Skeletal muscle satellite cell (primary cell): Measurements from ENCODE around the gene GPC1.

Experiments used
- H3K27me3 ChIP-seq: 2 replicates; pipeline ENCODE4 v1.7.0; 2013; ENCODE audit warnings: low read length; ENCODE audit not compliant: control insufficient read depth, insufficient read depth
- H3K36me3 ChIP-seq: 2 replicates; pipeline ENCODE4 v1.7.0; 2013; ENCODE audit warnings: mild to moderate bottlenecking, control low read depth, low read length; ENCODE audit not compliant: insufficient read depth
- H3K4me1 ChIP-seq: 2 replicates; pipeline ENCODE4 v1.7.0; 2013; ENCODE audit warnings: low read length; ENCODE audit not compliant: control insufficient read depth, insufficient read depth
- H3K4me2 ChIP-seq: 2 replicates; pipeline ENCODE4 v1.7.0; 2013; ENCODE audit warnings: mild to moderate bottlenecking, low read length
- H3K4me3 ChIP-seq: 2 replicates; pipeline ENCODE4 v1.7.0; 2013; ENCODE audit warnings: low read length
- H3K9ac ChIP-seq: 2 replicates; pipeline ENCODE4 v1.7.0; 2013; ENCODE audit warnings: mild to moderate bottlenecking, low read depth, low read length, moderate library complexity
- H3K9me3 ChIP-seq: replicated peaks from 2 replicates; pipeline ENCODE4 v1.7.0; 2013; ENCODE audit warnings: mild to moderate bottlenecking, control low read depth, low read length

Gene GPC1

DNA sequence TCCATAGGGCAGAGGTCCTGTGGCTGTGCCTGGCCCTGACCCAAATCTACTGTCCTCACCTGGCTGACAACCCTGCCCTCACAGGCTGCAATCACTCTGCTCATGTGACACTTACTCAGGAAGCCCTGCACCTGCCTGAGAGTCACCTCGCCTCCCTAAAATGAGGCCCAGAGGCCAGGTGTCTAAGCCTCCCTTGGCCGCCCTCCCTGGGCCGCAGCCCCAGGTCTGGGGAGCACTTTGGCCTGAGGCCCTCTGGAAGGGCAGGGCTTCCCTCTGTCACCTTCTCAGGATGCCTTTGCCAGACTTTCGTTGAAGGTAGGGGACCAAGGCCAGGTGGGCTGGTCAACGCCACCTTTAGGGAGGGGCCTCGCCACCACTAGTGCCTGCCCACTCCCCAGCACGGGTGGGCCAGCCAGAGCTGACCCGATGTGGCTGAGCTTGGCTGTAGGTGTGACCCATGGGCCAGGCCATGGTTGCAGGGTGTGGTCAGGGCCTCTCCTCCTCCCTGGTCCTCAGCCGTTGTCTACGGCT, 6.1 kb upstream of the GPC1 start:
- Histone ChIP-seq H3K36me3 (no peaks in the 10 kb centered on the region), H3K9ac (no peak overlapping the region), H3K9me3 (no peaks in the 10 kb centered on the region), H3K4me2 (no peak overlapping the region), H3K4me3 (no peak overlapping the region), H3K4me1 (peaks cover 12% of the 10 kb centered on the region), H3K27me3 (peaks cover 23% of the 10 kb centered on the region)

DNA sequence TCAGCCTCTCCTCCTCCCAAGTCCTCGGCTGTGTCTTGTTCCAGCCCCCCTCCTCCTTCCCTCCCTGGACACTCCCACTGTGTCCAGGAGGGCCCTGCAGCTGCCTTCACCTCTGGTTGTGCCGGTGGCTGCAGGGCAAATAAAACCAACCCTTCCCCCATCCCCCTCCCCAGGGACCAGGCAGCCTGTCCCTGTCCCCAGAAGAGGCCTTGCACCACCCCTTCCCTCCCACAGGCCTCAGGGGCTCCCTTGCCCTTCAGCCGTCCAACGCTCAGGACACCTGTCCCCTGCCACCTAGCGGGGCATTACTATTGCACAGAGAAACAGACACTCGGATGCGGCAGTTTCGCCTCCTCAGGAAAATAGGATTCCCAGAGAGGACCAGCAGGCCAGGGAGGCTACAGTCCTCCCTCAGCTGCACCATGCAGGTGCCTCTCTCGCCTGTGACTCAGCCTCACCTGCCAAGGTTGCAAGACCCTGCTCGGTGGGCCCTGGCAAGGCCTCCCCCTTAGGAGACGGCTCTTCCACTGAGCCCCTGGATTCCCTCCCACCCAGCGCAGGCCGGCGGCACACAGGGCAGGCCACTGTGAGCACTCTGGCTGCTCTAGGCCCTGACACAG, 5.5 kb upstream of the GPC1 start:
- H3K27me3 ChIP-seq: peaks cover 17% of the 10 kb centered on the region
- H3K36me3 ChIP-seq: no peaks in the 10 kb centered on the region
- no peak overlapping the region for H3K4me3 ChIP-seq
- H3K4me2 ChIP-seq: no peak overlapping the region
- peaks cover 17% of the 10 kb centered on the region for H3K4me1 ChIP-seq
- no peak overlapping the region for H3K9ac ChIP-seq
- no peaks in the 10 kb centered on the region for H3K9me3 ChIP-seq

DNA sequence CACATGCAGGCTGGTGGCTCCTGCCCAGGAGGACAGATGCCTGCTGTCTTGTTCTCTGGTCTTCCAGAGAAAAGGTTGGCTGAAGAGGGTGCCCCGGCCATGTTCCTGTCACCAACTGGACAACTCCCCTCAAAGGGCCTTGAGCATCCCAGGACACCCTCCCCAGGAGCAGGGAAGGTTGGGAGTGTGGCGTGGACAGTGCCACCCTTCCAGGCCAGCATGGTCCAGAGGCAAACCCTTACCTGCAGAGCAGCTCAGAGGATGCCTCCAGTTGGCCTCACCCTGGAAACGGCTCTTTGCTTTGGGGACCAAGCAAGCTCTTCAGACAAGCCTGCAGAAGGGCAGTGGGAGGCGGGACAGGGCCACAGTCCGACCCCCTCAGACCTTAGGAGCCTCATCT, 4.9 kb upstream of the GPC1 start:
- H3K36me3 ChIP-seq: no peaks in the 10 kb centered on the region
- H3K27me3 ChIP-seq: peaks cover 12% of the 10 kb centered on the region
- no peaks in the 10 kb centered on the region for H3K9me3 ChIP-seq
- H3K4me2 ChIP-seq: no peak overlapping the region
- H3K9ac ChIP-seq: no peak overlapping the region
- H3K4me3 ChIP-seq: no peak overlapping the region
- peaks cover 17% of the 10 kb centered on the region for H3K4me1 ChIP-seq

DNA sequence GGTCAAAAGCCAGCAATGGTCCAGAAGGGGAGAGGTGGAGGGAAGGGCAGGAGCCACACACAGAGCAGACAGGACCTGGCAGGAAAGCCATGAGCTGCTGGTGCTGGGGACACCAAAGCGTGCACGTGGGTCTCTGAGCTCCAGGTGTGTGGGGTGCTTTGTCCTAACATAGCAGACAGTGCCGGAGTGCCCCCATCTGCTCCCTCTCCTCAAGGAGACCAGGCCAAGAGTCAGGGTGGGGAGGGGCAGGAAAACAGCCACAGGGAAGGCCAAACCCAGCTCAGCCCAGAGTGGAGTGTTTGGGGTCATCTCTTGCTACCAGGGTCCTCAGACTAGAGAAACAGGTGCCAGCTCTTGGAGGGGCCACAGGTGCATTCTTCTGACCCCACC, 4.2 kb upstream of the GPC1 start:
- H3K9ac ChIP-seq: no peak overlapping the region
- H3K4me2 ChIP-seq: no peak overlapping the region
- H3K36me3 ChIP-seq: no peaks in the 10 kb centered on the region
- peaks cover 6% of the 10 kb centered on the region for H3K27me3 ChIP-seq
- peaks cover 17% of the 10 kb centered on the region for H3K4me1 ChIP-seq
- H3K4me3 ChIP-seq: no peak overlapping the region
- H3K9me3 ChIP-seq: no peaks in the 10 kb centered on the region

DNA sequence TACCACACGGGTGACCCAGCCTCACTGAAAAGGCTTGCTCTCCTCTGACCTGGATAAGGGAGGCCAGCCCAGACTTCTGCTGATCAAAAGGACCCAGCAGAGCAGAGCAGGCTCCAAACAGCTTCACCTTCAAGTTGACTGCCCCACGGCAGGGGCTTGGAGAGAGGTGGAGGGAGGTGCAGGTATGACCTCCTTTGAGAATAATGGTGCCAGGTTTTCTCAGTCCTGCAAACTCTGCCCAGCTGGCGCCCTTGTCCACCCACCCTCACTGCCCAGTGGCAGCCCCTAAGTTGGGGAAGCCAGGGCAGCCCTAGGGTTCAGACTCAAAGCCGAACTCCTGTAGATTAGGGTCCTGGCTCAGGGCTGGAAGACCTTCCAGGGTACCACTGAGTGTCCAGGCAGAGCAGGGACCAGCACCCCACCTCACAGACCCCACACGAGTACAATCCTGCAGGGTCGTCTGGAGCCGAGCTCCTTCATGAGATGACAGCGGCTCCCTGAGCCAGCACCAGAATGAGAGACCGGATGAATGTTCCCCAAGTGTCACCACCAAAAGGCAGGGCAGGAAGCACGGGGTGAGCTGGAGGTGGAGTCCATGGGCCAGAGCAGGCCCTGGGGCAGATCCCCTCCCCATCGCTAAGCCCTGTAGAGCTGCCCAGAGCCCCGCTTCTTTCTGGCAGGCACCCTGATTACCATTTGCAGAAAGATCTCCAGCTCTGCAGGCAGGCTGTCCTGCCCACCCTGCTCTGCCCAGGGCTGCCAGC, 3.6 kb upstream of the GPC1 start:
- Histone ChIP-seq H3K27me3 (peaks cover under 1% of the 10 kb centered on the region), H3K9me3 (no peaks in the 10 kb centered on the region), H3K36me3 (no peaks in the 10 kb centered on the region)

DNA sequence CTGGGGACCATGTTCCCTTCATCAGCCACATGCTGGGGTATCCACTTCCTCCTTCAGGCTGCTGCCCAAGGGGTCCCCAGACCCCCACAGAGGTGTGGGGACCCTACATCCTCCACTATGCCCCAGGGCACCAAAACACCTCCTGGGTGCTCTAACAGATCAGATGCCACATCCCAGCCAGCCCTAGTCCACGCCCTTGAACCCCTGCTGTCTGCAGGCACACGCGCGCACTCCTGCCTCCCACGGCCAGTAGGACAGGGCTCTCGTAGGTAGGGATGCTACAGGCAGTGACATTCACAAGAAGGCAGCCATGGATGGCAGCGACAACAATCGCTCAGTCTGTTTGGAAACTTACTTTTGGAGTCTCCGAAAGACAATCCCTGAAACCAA, 3.0 kb upstream of the GPC1 start:
- Histone ChIP-seq H3K27me3 (no peaks in the 10 kb centered on the region), H3K4me2 (no peak overlapping the region), H3K36me3 (no peaks in the 10 kb centered on the region), H3K4me3 (no peak overlapping the region), H3K4me1 (peaks cover 25% of the 10 kb centered on the region), H3K9ac (no peak overlapping the region), H3K9me3 (no peaks in the 10 kb centered on the region)

More for the DNA sequence above, 3.6 kb upstream of the GPC1 start:
- no peak overlapping the region for H3K9ac ChIP-seq
- H3K4me2 ChIP-seq: no peak overlapping the region
- no peak overlapping the region for H3K4me3 ChIP-seq
- peaks cover 20% of the 10 kb centered on the region for H3K4me1 ChIP-seq

DNA sequence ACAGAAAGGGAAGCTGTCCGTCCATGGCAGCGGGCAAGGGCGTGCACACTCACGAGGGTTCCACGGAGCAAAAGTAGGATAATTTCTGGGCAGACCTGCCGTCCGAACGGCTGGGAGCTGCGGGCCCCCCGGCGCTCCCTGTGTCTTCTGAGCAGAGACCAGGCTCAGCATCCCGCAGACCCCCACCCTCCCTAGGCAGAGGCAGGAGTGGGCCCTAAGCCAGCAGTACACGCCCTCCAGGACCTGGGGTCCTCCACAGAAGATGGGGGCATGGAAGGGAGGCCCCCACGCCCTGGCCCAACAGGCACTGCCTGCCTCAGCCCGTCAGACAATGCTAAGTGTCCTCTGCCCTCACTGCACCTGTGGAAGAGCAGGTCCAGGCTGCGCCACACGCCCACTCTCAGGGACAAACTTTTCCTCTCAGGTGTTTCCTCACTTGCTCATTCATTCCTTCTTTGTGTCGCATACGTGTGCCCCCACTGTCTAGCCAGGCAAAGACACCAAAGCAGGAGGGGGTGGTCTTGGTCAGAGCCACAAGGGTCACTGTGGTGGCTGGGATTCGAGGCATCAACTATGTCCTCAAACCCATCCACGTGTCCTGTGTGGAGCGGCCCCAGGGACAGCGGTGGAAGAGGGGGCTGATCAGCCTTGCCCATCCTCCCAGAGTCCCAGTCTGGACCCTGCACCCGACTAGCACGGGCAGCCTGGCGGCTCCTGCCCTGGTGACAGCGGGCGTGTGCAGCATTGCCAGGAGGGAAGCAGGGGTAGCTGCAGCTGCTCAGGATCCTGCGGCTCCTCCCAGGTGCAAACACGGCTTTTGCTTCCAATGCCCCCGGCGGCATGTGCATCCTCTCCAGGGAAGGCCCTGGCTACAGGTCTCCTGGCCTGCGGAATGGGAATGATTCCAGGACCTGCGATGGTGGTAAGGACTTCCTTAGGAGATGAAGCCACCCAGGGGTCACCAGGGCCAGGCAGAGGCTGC, 2.4 kb upstream of the GPC1 start:
- H3K9me3 ChIP-seq: no peaks in the 10 kb centered on the region
- peaks cover 32% of the 10 kb centered on the region for H3K4me1 ChIP-seq
- no peaks in the 10 kb centered on the region for H3K27me3 ChIP-seq
- H3K4me2 ChIP-seq: peak overlapping the region; percentile 78
- no peak overlapping the region for H3K9ac ChIP-seq
- no peak overlapping the region for H3K4me3 ChIP-seq
- H3K36me3 ChIP-seq: no peaks in the 10 kb centered on the region

DNA sequence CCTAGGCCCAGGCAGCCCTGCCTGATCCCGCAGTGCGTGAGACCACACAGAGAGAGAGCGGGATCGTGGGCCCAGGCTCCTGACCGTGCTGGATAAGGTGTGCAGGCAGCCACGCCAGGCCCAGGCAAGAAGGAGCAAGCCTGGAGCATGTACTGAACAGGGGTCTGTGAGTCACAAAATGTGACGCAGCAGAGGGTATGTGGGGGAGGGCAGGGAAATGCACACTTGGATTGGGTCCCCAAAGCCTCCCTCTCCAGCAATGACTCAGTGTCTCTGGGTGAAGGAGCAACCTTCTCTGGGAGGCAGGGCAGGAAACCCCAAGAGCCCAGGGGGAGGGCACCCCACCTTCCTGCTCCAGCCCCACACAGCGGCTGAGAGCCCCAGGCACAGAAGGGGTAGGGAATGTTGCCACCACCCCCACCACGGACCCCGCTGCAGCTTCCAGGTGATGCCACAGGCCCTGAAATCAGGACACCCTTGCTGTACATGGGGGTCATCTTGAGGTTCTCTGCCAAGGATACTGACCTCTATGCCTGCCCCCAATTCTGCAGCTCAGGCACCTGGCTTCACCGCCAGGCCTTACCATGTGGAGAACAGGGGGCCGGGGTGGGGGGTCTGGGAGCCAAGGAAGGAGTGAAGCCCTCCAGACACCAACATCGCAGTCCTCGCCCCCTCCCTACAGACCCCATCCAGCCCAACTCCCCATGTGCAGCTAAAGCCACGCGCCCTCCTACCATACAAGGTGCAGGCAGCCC, 1.3 kb upstream of the GPC1 start:
- Histone ChIP-seq H3K4me3 (peak overlapping the region; percentile 88), H3K27me3 (no peaks in the 10 kb centered on the region), H3K9me3 (no peaks in the 10 kb centered on the region), H3K4me2 (peak overlapping the region; percentile 78), H3K9ac (peak overlapping the region; percentile 76), H3K36me3 (no peaks in the 10 kb centered on the region), H3K4me1 (peaks cover 41% of the 10 kb centered on the region)

DNA sequence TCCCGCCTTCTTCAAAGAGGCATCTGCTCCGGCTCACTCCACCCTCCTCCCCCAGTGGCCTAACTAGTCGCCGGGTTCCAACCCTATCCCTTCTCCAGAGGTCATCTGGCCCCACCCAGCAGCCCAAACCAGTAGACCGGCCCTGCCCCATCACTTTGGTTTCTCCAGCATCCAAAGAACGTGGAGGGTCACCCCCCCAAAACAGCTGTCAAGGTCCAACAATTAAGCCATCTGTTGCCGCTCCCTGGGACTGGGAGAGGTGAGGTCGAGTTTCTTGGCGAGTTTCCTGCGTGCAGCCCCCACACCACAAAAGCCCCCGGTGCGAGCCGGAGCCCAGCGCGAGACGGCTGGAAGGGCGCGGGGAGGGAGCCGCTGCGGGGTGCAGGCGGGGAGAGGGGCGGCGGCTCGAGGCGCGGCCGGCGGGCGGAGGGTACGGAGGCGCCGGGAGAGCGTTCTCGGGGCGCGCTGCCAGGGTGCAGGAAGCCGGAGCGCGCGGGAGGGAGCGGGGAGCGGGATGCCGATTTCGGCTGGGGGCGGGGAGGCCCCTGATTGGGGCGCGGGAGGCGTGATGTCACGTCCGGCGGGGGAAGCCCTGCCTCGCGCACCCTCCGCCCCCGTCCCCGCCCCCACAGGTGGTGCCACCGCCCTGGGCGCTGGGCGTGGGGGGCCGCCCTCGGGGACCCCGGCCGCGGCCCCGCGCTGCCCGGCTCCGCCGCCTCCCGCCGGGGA, 571 bp upstream of the GPC1 start:
- Histone ChIP-seq H3K9ac (peak overlapping the region; percentile 76), H3K9me3 (no peaks in the 10 kb centered on the region), H3K4me1 (peaks cover 42% of the 10 kb centered on the region), H3K27me3 (no peaks in the 10 kb centered on the region), H3K4me2 (peak overlapping the region; percentile 78), H3K36me3 (peaks cover 2% of the 10 kb centered on the region), H3K4me3 (peak overlapping the region; percentile 88)

DNA sequence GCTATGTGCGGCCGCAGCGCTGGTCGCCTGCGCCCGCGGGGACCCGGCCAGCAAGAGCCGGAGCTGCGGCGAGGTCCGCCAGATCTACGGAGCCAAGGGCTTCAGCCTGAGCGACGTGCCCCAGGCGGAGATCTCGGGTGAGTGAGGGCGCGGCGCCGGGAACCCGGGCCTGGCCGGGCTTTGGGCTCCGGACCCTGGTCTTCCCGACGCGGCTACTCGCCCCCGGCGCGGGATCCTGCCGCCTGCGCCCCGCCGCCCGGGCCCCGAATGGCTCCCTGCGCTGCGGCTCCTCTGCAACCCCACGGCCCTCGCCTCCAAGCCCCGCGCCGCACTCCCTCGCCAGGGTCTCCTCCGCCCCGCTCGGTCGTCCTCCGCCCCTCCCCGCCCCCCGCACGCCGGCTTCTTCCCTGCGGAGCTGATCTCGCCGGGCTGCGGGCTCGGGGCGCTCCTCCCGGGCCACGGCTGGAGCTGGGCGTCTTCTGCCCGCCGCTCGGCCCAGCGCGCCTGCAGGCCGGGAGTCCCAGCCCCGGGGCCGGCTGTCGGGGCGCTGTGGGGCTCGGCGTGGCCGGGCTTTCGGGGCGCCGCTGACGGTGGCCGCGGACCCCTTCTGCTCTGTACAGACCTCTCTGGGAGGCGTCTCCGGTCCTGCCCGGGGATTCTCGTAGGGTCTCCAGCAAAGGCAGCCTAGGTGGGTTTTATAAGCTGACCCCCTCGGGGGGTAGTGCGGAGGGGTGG, 652 bp downstream of the GPC1 start:
- Histone ChIP-seq H3K9me3 (no peaks in the 10 kb centered on the region), H3K36me3 (peaks cover 5% of the 10 kb centered on the region), H3K4me2 (peak overlapping the region; percentile 86), H3K9ac (peak overlapping the region; percentile 92), H3K27me3 (no peaks in the 10 kb centered on the region), H3K4me1 (peaks cover 42% of the 10 kb centered on the region), H3K4me3 (peak overlapping the region; percentile 88)
